Neural cell (in vitro differentiated cells): ENCODE measurements around the gene LRRC1. TPM values are rescaled to one million over a fixed set of nuclear protein-coding genes. Genes with fewer than 3 reads are reported as not detected.

ENCODE experiments used
- H2AFZ ChIP-seq: fragments of 200-600, 300-800 bp; sonication (generic), shearing (Covaris generic); 2 replicates; pipeline ENCODE4 v1.6.0; 2014; ENCODE audit warnings: low read depth, mild to moderate bottlenecking, antibody characterized with exemption, low read length, moderate library complexity
- H3F3A ChIP-seq: fragments of 200-600 bp; shearing (Covaris generic); 2 replicates; pipeline ENCODE4 v1.6.1; 2016; ENCODE audit warnings: mild to moderate bottlenecking, moderate library complexity, mixed read lengths, antibody characterized with exemption, low read length; ENCODE audit not compliant: insufficient read depth, poor library complexity, severe bottlenecking
- H3K27ac ChIP-seq: fragments of 200-600, 300-800 bp; sonication (generic), shearing (Covaris generic); 2 replicates; pipeline ENCODE4 v1.5.1; 2014; ENCODE audit warnings: mild to moderate bottlenecking, low read length, moderate library complexity
- H3K27me3 ChIP-seq: fragments of 300-800, 200-600 bp; sonication (generic), shearing (Covaris generic); 2 replicates; pipeline ENCODE4 v1.6.0; 2014; ENCODE audit warnings: mild to moderate bottlenecking, low read depth, low read length, moderate library complexity; ENCODE audit not compliant: insufficient read depth
- H3K36me3 ChIP-seq: fragments of 300-800, 200-600 bp; sonication (generic), shearing (Covaris generic); 2 replicates; pipeline ENCODE4 v1.5.1; 2014; ENCODE audit warnings: mild to moderate bottlenecking, antibody characterized with exemption, low read length, moderate library complexity; ENCODE audit not compliant: insufficient read depth
- H3K4me2 ChIP-seq: fragments of 300-800, 200-600 bp; sonication (generic), shearing (Covaris generic); 2 replicates; pipeline ENCODE4 v1.6.0; 2014; ENCODE audit warnings: mild to moderate bottlenecking, low read length
- H3K4me3 ChIP-seq: fragments of 300-800, 200-600 bp; sonication (generic), shearing (Covaris generic); 2 replicates; pipeline ENCODE4 v1.5.1; 2014; ENCODE audit warnings: mild to moderate bottlenecking, low read length, moderate library complexity
- H3K79me2 ChIP-seq: fragments of 200-600 bp; shearing (Covaris generic); replicated peaks from 2 replicates; pipeline ENCODE4 v1.6.0; 2014; ENCODE audit warnings: mild to moderate bottlenecking, low read length, moderate library complexity; ENCODE audit not compliant: insufficient read depth
- H3K9ac ChIP-seq: fragments of 300-800, 200-600 bp; sonication (generic), shearing (Covaris generic); 2 replicates; pipeline ENCODE4 v1.6.1; 2016; ENCODE audit warnings: mild to moderate bottlenecking, low read length, mixed read lengths
- H3K9me2 ChIP-seq: fragments of 200-600 bp; shearing (Covaris generic); 2 replicates; pipeline ENCODE4 v1.6.1; 2016; ENCODE audit warnings: mild to moderate bottlenecking, low read length, mixed read lengths; ENCODE audit not compliant: insufficient read depth
- H3K9me3 ChIP-seq: fragments of 200-600, 300-800 bp; sonication (generic), shearing (Covaris generic); 2 replicates; pipeline ENCODE4 v1.6.1; 2016; ENCODE audit warnings: mild to moderate bottlenecking, mixed run types, low read length, moderate library complexity, mixed read lengths
- H4K20me1 ChIP-seq: fragments of 200-600 bp; shearing (Covaris generic); 2 replicates; pipeline ENCODE4 v1.6.1; 2016; ENCODE audit warnings: mild to moderate bottlenecking, mixed run types; ENCODE audit not compliant: insufficient read depth
- CTCF ChIP-seq: fragments of 450-650 bp; IDR thresholded peaks from 2 replicates; pipeline ENCODE4 v1.5.1; 2014; ENCODE audit warnings: antibody characterized with exemption, mild to moderate bottlenecking, moderate library complexity; ENCODE audit not compliant: poor library complexity, severe bottlenecking
- EP300 ChIP-seq: fragments of 450-650 bp; conservative IDR thresholded peaks from 2 replicates; pipeline ENCODE4 v1.6.1; 2014; ENCODE audit warnings: antibody characterized with exemption, mild to moderate bottlenecking, moderate library complexity; ENCODE audit not compliant: poor library complexity, severe bottlenecking
- EZH2 ChIP-seq: fragments of 200-600, 300-800 bp; shearing (Covaris generic), sonication (generic); IDR thresholded peaks from 2 replicates; pipeline ENCODE4 v1.6.1; 2014; ENCODE audit warnings: antibody characterized with exemption, low read length, borderline replicate concordance, mild to moderate bottlenecking; ENCODE audit not compliant: insufficient read depth, poor library complexity, severe bottlenecking
- MXI1 ChIP-seq: fragments of 450-650 bp; conservative IDR thresholded peaks from 2 replicates; pipeline ENCODE4 v1.6.1; 2014; ENCODE audit warnings: antibody characterized with exemption, mild to moderate bottlenecking; ENCODE audit not compliant: poor library complexity, severe bottlenecking
- POLR2AphosphoS5 ChIP-seq: IDR thresholded peaks from 2 replicates; pipeline ENCODE4 v1.6.1; 2012
- RAD21 ChIP-seq: fragments of 450-650 bp; conservative IDR thresholded peaks from 2 replicates; pipeline ENCODE4 v1.6.1; 2014; ENCODE audit warnings: antibody characterized with exemption, mild to moderate bottlenecking, moderate library complexity
- SMC3 ChIP-seq: fragments of 450-650 bp; conservative IDR thresholded peaks from 2 replicates; pipeline ENCODE4 v1.6.1; 2014; ENCODE audit warnings: antibody characterized with exemption, mild to moderate bottlenecking, moderate library complexity; ENCODE audit not compliant: poor library complexity
- TAF1 ChIP-seq: IDR thresholded peaks from 2 replicates; pipeline ENCODE4 v1.6.1; 2012; ENCODE audit warnings: low read depth
- polyA plus RNA-seq: library from polyadenylated mRNA; depleted of rRNA; stranded (reverse); fragments of >200 nt; gene quantifications from 2 replicates; pipeline ENCODE4 v1.2.3, GENCODE V29; 2014
- TF ChIP-seq, protein P1 (sequence below): IDR thresholded peaks from 2 replicates; pipeline ENCODE4 v1.6.1; 2012; ENCODE audit warnings: borderline replicate concordance

Gene LRRC1
- polyA plus RNA-seq, 1 donor from 2014 or later = 21.2 TPM

DNA sequence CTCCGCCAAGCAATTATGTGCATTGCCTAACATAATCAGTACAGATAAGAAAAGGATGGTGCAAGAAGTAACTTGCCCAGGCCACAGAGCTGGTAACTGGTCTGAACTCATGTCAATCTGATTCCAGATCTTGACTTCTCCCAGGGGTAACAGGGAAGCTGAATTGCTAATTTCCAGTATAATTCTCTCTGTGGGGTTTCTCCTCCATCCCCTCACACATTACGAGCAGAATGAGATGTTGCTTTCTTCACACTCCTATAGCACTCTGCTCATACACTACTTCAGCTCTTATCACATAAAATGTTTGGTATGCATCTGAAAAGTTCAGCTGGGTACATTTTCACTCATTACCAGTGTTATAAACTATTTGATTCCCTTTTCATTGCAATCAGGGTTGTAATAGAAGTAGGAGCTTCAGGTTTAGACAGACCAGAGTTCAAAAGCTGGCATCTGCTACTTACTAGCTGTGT lies 24.0 kb upstream of the LRRC1 start:
- no peaks in the 10 kb centered on the region for H3K27me3 ChIP-seq
- no peak overlapping the region for H3K4me3 ChIP-seq
- no peak overlapping the region for H3K27ac ChIP-seq
- no peak overlapping the region for H2AFZ ChIP-seq
- H3K9me3 ChIP-seq = no peaks in the 10 kb centered on the region
- H4K20me1 ChIP-seq = no peaks in the 10 kb centered on the region
- no peaks in the 10 kb centered on the region for H3K79me2 ChIP-seq
- H3K36me3 ChIP-seq = no peaks in the 10 kb centered on the region
- no peak overlapping the region for H3K9ac ChIP-seq
- no peaks in the 10 kb centered on the region for H3K9me2 ChIP-seq
- TF ChIP-seq TAF1 (no peak), EZH2 (no peak), MXI1 (no peak), EP300 (no peak), SMC3 (no peak), CTCF (no peak), POLR2AphosphoS5 (no peak), RAD21 (no peak)
- TF ChIP-seq, protein P1, sequence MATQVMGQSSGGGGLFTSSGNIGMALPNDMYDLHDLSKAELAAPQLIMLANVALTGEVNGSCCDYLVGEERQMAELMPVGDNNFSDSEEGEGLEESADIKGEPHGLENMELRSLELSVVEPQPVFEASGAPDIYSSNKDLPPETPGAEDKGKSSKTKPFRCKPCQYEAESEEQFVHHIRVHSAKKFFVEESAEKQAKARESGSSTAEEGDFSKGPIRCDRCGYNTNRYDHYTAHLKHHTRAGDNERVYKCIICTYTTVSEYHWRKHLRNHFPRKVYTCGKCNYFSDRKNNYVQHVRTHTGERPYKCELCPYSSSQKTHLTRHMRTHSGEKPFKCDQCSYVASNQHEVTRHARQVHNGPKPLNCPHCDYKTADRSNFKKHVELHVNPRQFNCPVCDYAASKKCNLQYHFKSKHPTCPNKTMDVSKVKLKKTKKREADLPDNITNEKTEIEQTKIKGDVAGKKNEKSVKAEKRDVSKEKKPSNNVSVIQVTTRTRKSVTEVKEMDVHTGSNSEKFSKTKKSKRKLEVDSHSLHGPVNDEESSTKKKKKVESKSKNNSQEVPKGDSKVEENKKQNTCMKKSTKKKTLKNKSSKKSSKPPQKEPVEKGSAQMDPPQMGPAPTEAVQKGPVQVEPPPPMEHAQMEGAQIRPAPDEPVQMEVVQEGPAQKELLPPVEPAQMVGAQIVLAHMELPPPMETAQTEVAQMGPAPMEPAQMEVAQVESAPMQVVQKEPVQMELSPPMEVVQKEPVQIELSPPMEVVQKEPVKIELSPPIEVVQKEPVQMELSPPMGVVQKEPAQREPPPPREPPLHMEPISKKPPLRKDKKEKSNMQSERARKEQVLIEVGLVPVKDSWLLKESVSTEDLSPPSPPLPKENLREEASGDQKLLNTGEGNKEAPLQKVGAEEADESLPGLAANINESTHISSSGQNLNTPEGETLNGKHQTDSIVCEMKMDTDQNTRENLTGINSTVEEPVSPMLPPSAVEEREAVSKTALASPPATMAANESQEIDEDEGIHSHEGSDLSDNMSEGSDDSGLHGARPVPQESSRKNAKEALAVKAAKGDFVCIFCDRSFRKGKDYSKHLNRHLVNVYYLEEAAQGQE = no peak
- H3F3A ChIP-seq = no peaks in the 10 kb centered on the region
- no peak overlapping the region for H3K4me2 ChIP-seq

- H3K9ac ChIP-seq = no peak overlapping the region
- no peaks in the 10 kb centered on the region for H3F3A ChIP-seq
- H2AFZ ChIP-seq = no peak overlapping the region
- H3K36me3 ChIP-seq = no peaks in the 10 kb centered on the region
- no peaks in the 10 kb centered on the region for H3K27me3 ChIP-seq
- no peak overlapping the region for H3K27ac ChIP-seq
- no peaks in the 10 kb centered on the region for H3K9me2 ChIP-seq
- H3K4me3 ChIP-seq = no peak overlapping the region
- no peak overlapping the region for H3K4me2 ChIP-seq
- no peaks in the 10 kb centered on the region for H3K9me3 ChIP-seq
- no peaks in the 10 kb centered on the region for H3K79me2 ChIP-seq
- H4K20me1 ChIP-seq = no peaks in the 10 kb centered on the region
- TF ChIP-seq CTCF = no peak
- no peak for TF ChIP-seq EZH2
- TF ChIP-seq RAD21 = no peak
- TF ChIP-seq, protein P1 = no peak
- no peak for TF ChIP-seq MXI1
- TF ChIP-seq EP300 = no peak
- TF ChIP-seq TAF1 = no peak
- no peak for TF ChIP-seq POLR2AphosphoS5
- no peak for TF ChIP-seq SMC3
These were observed 22.8 kb upstream of the LRRC1 start for GRCh38 chr6:53771785-53772624.
